HCT116 (cell line): ENCODE data around the gene ADARB2. TPM values are rescaled to one million over a fixed set of nuclear protein-coding genes. Genes with fewer than 3 reads are reported as not detected.

Experiments
- ATAC-seq: fragments of 200-7000 bp; cut with Tn5 transposase; 2 replicates; pipeline ENCODE4 v1.9.1; 2020; ENCODE audit warnings: mild to moderate bottlenecking, moderate library complexity
- BruUV-seq: library from RNA; stranded (reverse); fragments of 400-500 nt; replicated peaks from 2 replicates; lab custom pipeline; 2021; lab: Mats Ljungman, UMichigan
- CTCF ChIA-PET: fragments of 300-600 bp; sonication (Branson Sonifier 250); formaldehyde crosslinking; loops from one replicate; lab custom pipeline; 2021; ENCODE audit warnings: antibody characterized with exemption; lab: Charles Lee
- POLR2A ChIA-PET: fragments of 300-600, 350-600 bp; sonication (Branson Sonifier 250); formaldehyde crosslinking; loops from one replicate; lab custom pipeline; 2021; ENCODE audit warnings: antibody characterized with exemption; lab: Charles Lee
- RAD21 ChIA-PET, 2 experiments: fragments of 300-600 bp; sonication (Branson Sonifier 250); formaldehyde crosslinking; loops; one replicate each; lab custom pipeline; 2023; ENCODE audit warnings: low total read pairs in 2 of 2; ENCODE audit not compliant: uncharacterized antibody in 2 of 2, unreplicated experiment in 2 of 2, low non-redundant PET in 1 of 2; lab: Charles Lee
- DNase-seq: peaks from one replicate; pipeline ENCODE4 v3.0.0-alpha.2; 2010; ENCODE audit warnings: low read depth, low spot score
- H2AFZ ChIP-seq: fragments of 200-600 bp; shearing (Covaris generic), sonication (generic); 2 replicates; pipeline ENCODE4 v1.6.1; 2017; ENCODE audit warnings: low read depth, mixed run types, mixed read lengths, antibody characterized with exemption, low read length; ENCODE audit not compliant: poor library complexity, severe bottlenecking
- H3K27ac ChIP-seq: 2 replicates; pipeline ENCODE4 v1.5.1; 2012; ENCODE audit warnings: low read depth, low read length
- H3K27me3 ChIP-seq: fragments of 200-600 bp; sonication (generic); 2 replicates; pipeline ENCODE4 v1.6.1; 2016; ENCODE audit warnings: mixed run types, low read length, mixed read lengths; ENCODE audit not compliant: insufficient read depth
- H3K36me3 ChIP-seq, 2 experiments: fragments of 200-500 bp in 1 of 2; fragments of 200-600 bp in 1 of 2; sonication (Bioruptor generic) in 1 of 2; sonication (generic) in 1 of 2; 2 replicates each; pipeline versions ENCODE4 v1.5.1 to v1.6.1; 2014 to 2016; ENCODE audit warnings: low read length in 2 of 2, inconsistent platforms in 1 of 2, mixed read lengths in 1 of 2, mixed run types in 1 of 2; ENCODE audit not compliant: insufficient read depth in 2 of 2, control insufficient read depth in 1 of 2
- H3K4me1 ChIP-seq, 2 experiments: fragments of 200-600 bp in 1 of 2; sonication (generic) in 1 of 2; 2 replicates each; pipeline versions ENCODE4 v1.5.1 to v1.6.1; 2012 to 2017; ENCODE audit warnings: low read length in 2 of 2, inconsistent platforms in 1 of 2, mild to moderate bottlenecking in 1 of 2, mixed read lengths in 1 of 2, mixed run types in 1 of 2, moderate library complexity in 1 of 2; ENCODE audit not compliant: insufficient read depth in 2 of 2, control insufficient read depth in 1 of 2
- H3K4me2 ChIP-seq: fragments of 200-600 bp; sonication (generic); 2 replicates; pipeline ENCODE4 v1.6.1; 2017; ENCODE audit warnings: mixed run types, low read length, mixed read lengths
- H3K4me3 ChIP-seq, 2 experiments: fragments of 200-600 bp in 1 of 2; sonication (generic) in 1 of 2; replicated peaks in 1 of 2; 2 replicates each; pipeline ENCODE4 v1.5.1; 2011 to 2016; ENCODE audit warnings: low read length in 2 of 2, control low read depth in 1 of 2, low read depth in 1 of 2, mild to moderate bottlenecking in 1 of 2, mixed read lengths in 1 of 2, mixed run types in 1 of 2
- H3K79me2 ChIP-seq: fragments of 200-600 bp; sonication (generic); 2 replicates; pipeline ENCODE4 v1.6.1; 2017; ENCODE audit warnings: mild to moderate bottlenecking, mixed run types, low read length, moderate library complexity, mixed read lengths; ENCODE audit not compliant: insufficient read depth
- H3K9ac ChIP-seq: fragments of 200-600 bp; sonication (generic); 2 replicates; pipeline ENCODE4 v1.6.1; 2016; ENCODE audit warnings: low read length, mixed read lengths
- H3K9me2 ChIP-seq: fragments of 200-600 bp; sonication (generic), shearing (Covaris generic); 2 replicates; pipeline ENCODE4 v1.6.1; 2017; ENCODE audit warnings: mixed run types, mild to moderate bottlenecking, moderate library complexity; ENCODE audit not compliant: insufficient read depth
- H3K9me3 ChIP-seq, 2 experiments: fragments of 200-500 bp in 1 of 2; fragments of 200-600 bp in 1 of 2; sonication (Bioruptor generic) in 1 of 2; sonication (generic) in 1 of 2; 2 replicates each; pipeline ENCODE4 v1.6.1; 2014 to 2017; ENCODE audit warnings: low read length in 2 of 2, mixed read lengths in 2 of 2, inconsistent platforms in 1 of 2, low read depth in 1 of 2, mild to moderate bottlenecking in 1 of 2, mixed run types in 1 of 2, moderate library complexity in 1 of 2; ENCODE audit not compliant: control insufficient read depth in 1 of 2, insufficient read depth in 1 of 2
- H4K20me1 ChIP-seq: fragments of 200-600 bp; sonication (generic), shearing (Covaris generic); 2 replicates; pipeline ENCODE4 v1.6.1; 2017; ENCODE audit warnings: mixed run types, mild to moderate bottlenecking, moderate library complexity; ENCODE audit not compliant: insufficient read depth
- CEBPB ChIP-seq: IDR thresholded peaks from 2 replicates; pipeline ENCODE4 v1.6.1; 2012; ENCODE audit warnings: low read depth
- EGR1 ChIP-seq: IDR thresholded peaks from 2 replicates; pipeline ENCODE4 v1.6.1; 2012; ENCODE audit warnings: low read depth
- ELF1 ChIP-seq: IDR thresholded peaks from 2 replicates; pipeline ENCODE4 v1.6.1; 2012; ENCODE audit warnings: low read depth, borderline replicate concordance
- EZH2phosphoT487 ChIP-seq: fragments of 200-600 bp; IDR thresholded peaks from 2 replicates; pipeline ENCODE4 v1.6.1; 2018; ENCODE audit warnings: antibody characterized with exemption, borderline replicate concordance
- JUND ChIP-seq: IDR thresholded peaks from 2 replicates; pipeline ENCODE4 v1.6.1; 2012
- SIN3A ChIP-seq: IDR thresholded peaks from 2 replicates; pipeline ENCODE4 v1.6.1; 2012; ENCODE audit warnings: low read depth
- TCF7L2 ChIP-seq: IDR thresholded peaks from 2 replicates; pipeline ENCODE4 v1.7.0; 2011; ENCODE audit warnings: borderline replicate concordance, inconsistent platforms; ENCODE audit not compliant: insufficient read depth, insufficient read length; ENCODE audit errors: extremely low read depth
- YY1 ChIP-seq: IDR thresholded peaks from 2 replicates; pipeline ENCODE4 v1.6.1; 2011; ENCODE audit warnings: low read length, low read depth, moderate library complexity, mild to moderate bottlenecking; ENCODE audit not compliant: insufficient replicate concordance; ENCODE audit errors: extremely low read depth
- ZFX ChIP-seq: fragments of 450-650 bp; IDR thresholded peaks from 2 replicates; pipeline ENCODE4 v1.6.1; 2017
- intact Hi-C: fragments of 100-400 bp; cut with micrococcal nuclease; formaldehyde crosslinking; loops from 2 replicates; pipeline ENCODE4 v1.10.0; 2022
- total RNA-seq: library from RNA; stranded (reverse); gene quantifications from one replicate; pipeline ENCODE4 v1.2.1, GENCODE V29; 2021; ENCODE audit not compliant: unreplicated experiment
- TF ChIP-seq, protein P1 (sequence below): IDR thresholded peaks from 2 replicates; pipeline ENCODE4 v1.6.1; 2011; ENCODE audit warnings: mild to moderate bottlenecking, low read length, moderate library complexity; ENCODE audit not compliant: insufficient replicate concordance; ENCODE audit errors: extremely low read depth
- TF ChIP-seq, protein P2 (sequence below): IDR thresholded peaks from 2 replicates; pipeline ENCODE4 v1.6.1; 2012

ADARB2 gene
- total RNA-seq, 1 experiment from 2014 or later: not detected

DNA sequence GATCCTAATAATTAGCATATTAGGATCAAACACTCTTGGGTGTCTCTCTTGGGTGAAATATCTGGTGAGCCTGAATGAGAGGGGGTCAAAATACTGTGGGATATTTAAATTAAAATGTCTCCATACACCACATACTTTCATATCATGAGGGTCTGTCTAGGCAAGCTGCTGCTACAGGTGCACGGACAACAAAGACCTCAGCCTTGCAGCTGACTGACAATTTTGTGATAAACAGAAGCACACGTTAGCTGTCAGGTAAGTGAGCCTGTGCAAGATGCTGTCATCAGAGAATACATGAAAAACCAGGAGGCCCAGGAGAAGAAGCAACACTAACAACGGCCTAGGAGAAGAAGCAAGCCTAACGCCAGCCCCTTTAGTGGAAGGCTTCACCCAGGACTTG is 247.5 kb downstream of the ADARB2 start:
- Histone ChIP-seq H3K9me3 (no peaks in the 10 kb centered on the region), H3K9ac (no peak overlapping the region), H3K4me1 (no peaks in the 10 kb centered on the region)
- TF ChIP-seq ELF1 (no peak), EGR1 (no peak), SIN3A (no peak), JUND (no peak), YY1 (no peak), EZH2phosphoT487 (no peak), TCF7L2 (no peak), CEBPB (no peak), ZFX (no peak)
- TF ChIP-seq, protein P1, sequence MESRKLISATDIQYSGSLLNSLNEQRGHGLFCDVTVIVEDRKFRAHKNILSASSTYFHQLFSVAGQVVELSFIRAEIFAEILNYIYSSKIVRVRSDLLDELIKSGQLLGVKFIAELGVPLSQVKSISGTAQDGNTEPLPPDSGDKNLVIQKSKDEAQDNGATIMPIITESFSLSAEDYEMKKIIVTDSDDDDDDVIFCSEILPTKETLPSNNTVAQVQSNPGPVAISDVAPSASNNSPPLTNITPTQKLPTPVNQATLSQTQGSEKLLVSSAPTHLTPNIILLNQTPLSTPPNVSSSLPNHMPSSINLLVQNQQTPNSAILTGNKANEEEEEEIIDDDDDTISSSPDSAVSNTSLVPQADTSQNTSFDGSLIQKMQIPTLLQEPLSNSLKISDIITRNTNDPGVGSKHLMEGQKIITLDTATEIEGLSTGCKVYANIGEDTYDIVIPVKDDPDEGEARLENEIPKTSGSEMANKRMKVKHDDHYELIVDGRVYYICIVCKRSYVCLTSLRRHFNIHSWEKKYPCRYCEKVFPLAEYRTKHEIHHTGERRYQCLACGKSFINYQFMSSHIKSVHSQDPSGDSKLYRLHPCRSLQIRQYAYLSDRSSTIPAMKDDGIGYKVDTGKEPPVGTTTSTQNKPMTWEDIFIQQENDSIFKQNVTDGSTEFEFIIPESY: no peak
- TF ChIP-seq, protein P2, sequence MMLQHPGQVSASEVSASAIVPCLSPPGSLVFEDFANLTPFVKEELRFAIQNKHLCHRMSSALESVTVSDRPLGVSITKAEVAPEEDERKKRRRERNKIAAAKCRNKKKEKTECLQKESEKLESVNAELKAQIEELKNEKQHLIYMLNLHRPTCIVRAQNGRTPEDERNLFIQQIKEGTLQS: no peak
- TF ChIP-seq, all 23 proteins: peak for 0
- H3K4me3 ChIP-seq: no peak overlapping the region
- intact Hi-C loops: no loop called here
- no peaks in the 10 kb centered on the region for H3K36me3 ChIP-seq
- ChIA-PET CTCF (no interaction called here), RAD21 (no interaction called here), POLR2A (no interaction called here)
- H3K4me2 ChIP-seq: no peak overlapping the region
- no peaks in the 10 kb centered on the region for H3K79me2 ChIP-seq
- ATAC-seq (no peak), DNase-seq (no peak)
- no peaks in the 10 kb centered on the region for H4K20me1 ChIP-seq
- no peak overlapping the region for H3K27ac ChIP-seq
- no peaks in the 10 kb centered on the region for H3K9me2 ChIP-seq
- no TSS peak for BruUV-seq
- H3K27me3 ChIP-seq: no peaks in the 10 kb centered on the region
- H2AFZ ChIP-seq: no peak overlapping the region
